Amniotic epithelial cell (primary cell): ENCODE data around the gene SPATA33.
"Not testable (repeated sequence)": the region's sequence is repeated elsewhere in the genome, so short reads cannot be mapped to it uniquely, and the experiment has no call there.

Source experiments
- DNase-seq: peaks from one replicate; pipeline ENCODE4 v3.0.0-alpha.2; 2010; ENCODE audit warnings: low read depth

The SPATA33 gene

GRCh38 chr16:89629827-89630610 is 27.6 kb upstream of the SPATA33 start:
- no peak for DNase-seq

- DNase-seq, result no peak
Measured at GRCh38 chr16:89633064-89633631, 24.5 kb upstream of the SPATA33 start.

- not testable (repeated sequence) for DNase-seq
Measured at GRCh38 chr16:89634463-89635385, 22.9 kb upstream of the SPATA33 start.

GRCh38 chr16:89636663-89637062 is 21.0 kb upstream of the SPATA33 start:
- no peak for DNase-seq

- no peak for DNase-seq
Measured at GRCh38 chr16:89637379-89637778, 20.3 kb upstream of the SPATA33 start.

- no peak for DNase-seq
Measured at GRCh38 chr16:89638455-89638854, 19.2 kb upstream of the SPATA33 start.

GRCh38 chr16:89639385-89639784 is 18.3 kb upstream of the SPATA33 start:
- DNase-seq, result no peak

- DNase-seq, result no peak
Measured at GRCh38 chr16:89641458-89642119, 16.0 kb upstream of the SPATA33 start.

GRCh38 chr16:89642574-89642973 is 15.1 kb upstream of the SPATA33 start:
- no peak for DNase-seq

- no peak for DNase-seq
Measured at GRCh38 chr16:89643769-89644300, 13.8 kb upstream of the SPATA33 start.

GRCh38 chr16:89645122-89645521 is 12.5 kb upstream of the SPATA33 start:
- DNase-seq, result no peak

GRCh38 chr16:89646270-89646669 is 11.4 kb upstream of the SPATA33 start:
- no peak for DNase-seq

- no peak for DNase-seq
Measured at GRCh38 chr16:89646906-89647305, 10.7 kb upstream of the SPATA33 start.

GRCh38 chr16:89651584-89651983 is 6.1 kb upstream of the SPATA33 start:
- DNase-seq, result no peak

GRCh38 chr16:89653656-89654295 is 3.9 kb upstream of the SPATA33 start:
- no peak for DNase-seq

GRCh38 chr16:89655062-89655643 is 2.5 kb upstream of the SPATA33 start:
- DNase-seq, result no peak

GRCh38 chr16:89656435-89657121 is 1.1 kb upstream of the SPATA33 start:
- DNase-seq, result no peak

- no peak for DNase-seq
Measured at GRCh38 chr16:89658221-89658879, 714 bp downstream of the SPATA33 start.

- no peak for DNase-seq
Measured at GRCh38 chr16:89660146-89660545, 2.5 kb downstream of the SPATA33 start.

GRCh38 chr16:89661215-89661614 is 3.6 kb downstream of the SPATA33 start:
- DNase-seq, result no peak
